ENCODE measurements around the gene DLGAP5.

The DLGAP5 gene, protein sequence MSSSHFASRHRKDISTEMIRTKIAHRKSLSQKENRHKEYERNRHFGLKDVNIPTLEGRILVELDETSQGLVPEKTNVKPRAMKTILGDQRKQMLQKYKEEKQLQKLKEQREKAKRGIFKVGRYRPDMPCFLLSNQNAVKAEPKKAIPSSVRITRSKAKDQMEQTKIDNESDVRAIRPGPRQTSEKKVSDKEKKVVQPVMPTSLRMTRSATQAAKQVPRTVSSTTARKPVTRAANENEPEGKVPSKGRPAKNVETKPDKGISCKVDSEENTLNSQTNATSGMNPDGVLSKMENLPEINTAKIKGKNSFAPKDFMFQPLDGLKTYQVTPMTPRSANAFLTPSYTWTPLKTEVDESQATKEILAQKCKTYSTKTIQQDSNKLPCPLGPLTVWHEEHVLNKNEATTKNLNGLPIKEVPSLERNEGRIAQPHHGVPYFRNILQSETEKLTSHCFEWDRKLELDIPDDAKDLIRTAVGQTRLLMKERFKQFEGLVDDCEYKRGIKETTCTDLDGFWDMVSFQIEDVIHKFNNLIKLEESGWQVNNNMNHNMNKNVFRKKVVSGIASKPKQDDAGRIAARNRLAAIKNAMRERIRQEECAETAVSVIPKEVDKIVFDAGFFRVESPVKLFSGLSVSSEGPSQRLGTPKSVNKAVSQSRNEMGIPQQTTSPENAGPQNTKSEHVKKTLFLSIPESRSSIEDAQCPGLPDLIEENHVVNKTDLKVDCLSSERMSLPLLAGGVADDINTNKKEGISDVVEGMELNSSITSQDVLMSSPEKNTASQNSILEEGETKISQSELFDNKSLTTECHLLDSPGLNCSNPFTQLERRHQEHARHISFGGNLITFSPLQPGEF

DNA sequence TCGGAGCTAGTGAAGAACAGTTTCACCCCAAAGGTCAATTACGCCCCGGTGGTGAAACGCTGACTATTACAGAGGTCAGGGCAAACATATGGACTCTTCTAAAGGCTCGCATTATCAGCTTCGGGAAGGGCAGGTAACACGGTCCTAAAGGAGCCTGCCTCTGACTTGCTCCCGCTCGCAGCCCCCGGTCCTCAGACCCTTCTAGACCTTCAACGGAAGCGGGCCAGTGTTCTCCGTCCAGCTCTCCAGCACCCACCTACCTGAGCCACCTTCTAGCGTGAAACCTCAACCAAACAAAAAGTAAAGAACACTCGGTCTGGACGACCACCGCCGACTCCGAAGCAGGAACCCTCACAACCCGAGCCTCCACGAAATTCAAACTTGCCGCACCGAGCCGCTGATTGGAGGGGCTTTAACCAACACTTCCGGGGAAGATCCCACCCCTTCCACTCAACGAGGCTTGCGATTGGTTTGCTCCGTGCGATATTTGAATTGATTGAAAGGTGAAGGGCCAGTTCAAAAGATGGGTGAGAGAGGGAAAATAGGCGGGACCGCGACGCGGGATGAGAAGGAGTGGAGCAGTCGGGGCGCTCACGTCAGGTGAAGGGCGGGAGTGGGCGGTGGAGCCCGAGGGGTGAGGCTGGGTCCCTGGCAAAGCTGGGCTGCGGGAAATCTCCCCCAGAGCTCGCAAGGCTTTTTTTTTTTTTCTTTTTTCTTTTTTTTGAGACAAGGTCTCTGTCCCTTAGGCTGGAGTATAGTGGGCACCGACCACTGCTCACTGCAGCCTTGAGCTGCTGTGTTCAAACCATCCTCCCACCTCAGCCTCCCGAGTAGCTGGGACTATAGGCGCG, at the start of gene DLGAP5:
DLGAP5 (minus strand) TSS at position 383 of the 851 bp plus-strand sequence. CDS start 2,406 bp downstream, outside the sequence.
- DNase-seq, result peak; percentile 80

DNA sequence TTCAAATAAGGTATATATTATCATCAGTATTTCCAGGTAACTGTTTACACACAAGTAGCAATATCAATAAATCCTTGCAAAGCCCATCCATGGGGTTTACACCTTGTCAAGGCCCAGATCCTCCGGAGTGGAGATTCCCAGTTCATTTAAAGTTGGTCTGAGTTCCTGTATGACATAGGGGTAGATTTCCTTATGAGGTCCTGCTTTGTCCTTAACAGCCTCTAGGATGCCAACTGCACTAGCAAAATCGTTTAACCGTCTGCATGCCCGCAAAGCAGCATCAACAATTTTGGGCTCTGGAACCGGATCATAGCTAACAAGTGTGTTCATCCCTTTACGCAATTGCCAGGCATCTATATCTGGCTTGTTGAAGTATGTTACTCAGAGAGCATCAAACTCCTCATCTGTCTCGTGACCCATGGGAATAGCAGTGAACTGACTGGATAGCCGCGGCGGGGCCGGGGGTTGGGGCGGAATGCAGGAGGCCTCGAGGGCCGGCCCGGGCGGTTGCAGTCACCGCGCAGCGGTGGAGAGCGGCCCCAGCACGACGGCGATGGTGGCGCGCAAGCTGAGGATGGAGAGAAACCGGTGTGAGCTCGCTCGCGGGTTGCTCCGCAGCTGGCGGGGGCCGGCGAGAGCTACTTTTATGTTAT, 49.3 kb upstream of the DLGAP5 start:
- no peak for DNase-seq

DNA sequence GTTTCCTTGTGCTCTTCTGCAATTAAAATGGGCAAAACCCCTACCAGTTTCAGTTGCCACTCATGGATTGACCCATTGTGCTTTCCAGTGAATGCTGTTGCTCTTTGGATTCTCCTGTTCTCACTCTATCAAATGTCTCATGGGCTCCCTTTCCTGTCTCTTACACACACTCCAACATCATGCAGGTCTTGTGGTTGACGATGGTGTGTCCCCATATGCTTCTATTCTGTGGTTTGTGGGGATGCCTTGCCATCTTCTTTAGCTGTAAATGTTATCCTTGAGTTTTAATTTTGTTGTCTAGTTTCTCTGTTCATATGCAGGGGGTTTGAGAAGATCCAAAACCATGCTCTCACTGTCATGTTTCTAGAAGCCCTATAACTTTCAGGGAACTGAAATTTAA, 47.9 kb upstream of the DLGAP5 start:
- DNase-seq, result no peak

DNA sequence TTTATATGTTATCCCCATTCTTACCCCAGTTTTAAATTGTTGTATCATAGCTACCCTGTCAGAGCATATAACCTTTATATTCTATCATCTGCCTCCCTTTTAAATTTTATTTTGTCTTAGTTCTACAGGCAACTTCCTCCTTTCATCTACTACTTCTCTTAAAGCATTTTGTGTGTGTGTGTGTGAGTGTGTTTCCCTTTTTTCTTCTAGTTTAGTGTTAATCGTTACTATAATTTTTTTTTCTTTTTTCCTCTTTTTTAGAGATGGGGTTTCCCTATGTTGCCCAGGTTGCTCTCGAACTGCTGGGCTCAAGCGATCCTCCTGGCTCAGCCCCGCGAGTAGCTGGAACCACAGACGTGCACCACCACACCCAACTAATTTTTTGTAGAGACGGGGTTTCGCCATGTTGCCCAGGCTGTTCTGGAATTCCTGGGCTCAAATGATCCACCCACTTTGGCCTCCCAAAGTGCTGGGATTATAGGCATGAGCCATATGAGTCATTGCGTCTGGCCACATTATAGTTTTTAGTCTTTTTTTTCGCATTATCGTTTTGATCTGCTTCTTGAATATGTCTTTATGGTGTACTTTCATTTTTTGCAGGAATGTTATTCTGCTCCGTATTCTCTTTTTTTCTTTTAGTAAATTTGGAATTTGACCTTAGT, 46.8 kb upstream of the DLGAP5 start:
- DNase-seq, result no peak

DNA sequence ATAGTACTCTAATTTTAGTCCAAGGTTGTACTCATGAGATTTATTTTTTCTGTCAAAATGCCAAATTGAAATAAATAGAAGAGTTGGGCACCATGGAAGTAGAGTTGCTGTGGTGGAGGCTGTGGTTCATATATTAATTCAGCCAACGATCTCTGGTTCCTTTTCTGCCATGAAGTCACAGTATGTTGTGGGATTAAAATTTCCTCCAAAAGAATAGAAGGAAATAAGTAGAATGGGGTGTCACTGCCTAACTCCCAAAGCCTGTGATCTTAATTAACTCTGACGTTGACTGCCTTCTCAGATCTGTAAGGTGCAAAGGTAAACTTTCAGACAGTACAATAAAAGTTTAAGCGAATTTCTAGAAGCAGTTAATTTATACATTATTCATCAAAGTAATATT, 42.2 kb upstream of the DLGAP5 start:
- DNase-seq, result no peak

DNA sequence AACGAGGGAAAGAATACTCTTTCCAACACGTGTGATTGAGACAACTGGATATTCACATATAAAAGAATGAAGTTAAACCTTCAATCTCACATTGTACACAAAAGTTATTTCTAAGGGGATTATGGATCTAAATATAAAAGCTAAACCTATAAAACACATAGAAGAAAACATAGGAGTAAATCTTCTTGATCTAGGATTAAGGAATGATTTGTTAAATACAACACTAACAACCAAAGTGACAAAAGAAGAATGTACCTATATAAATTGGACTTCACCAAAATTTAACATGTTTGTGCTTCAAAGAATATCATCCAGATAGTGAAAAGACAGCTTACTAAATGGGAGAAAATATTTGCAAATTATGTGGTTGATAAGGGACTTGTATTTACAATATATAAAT, 36.9 kb upstream of the DLGAP5 start:
- no peak for DNase-seq

DNA sequence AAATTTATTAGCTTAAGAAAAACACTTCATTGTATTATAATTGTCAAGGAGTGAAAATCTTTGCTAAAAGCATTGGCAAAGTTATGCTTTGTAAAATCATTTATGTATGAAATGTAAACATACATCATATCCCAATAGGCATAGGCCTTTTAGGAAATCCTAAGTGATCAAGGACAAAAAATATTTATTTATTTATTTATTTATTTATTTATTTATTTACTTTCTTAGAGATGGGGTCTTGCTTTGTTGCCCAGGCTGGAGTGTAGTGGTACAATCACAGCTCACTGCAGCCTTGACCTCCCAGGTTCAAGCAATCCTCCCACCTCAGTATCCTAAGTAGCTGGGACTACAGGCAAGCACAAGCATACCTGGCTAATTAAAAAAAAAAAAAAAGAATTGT, 32.0 kb upstream of the DLGAP5 start:
- DNase-seq, result no peak

DNA sequence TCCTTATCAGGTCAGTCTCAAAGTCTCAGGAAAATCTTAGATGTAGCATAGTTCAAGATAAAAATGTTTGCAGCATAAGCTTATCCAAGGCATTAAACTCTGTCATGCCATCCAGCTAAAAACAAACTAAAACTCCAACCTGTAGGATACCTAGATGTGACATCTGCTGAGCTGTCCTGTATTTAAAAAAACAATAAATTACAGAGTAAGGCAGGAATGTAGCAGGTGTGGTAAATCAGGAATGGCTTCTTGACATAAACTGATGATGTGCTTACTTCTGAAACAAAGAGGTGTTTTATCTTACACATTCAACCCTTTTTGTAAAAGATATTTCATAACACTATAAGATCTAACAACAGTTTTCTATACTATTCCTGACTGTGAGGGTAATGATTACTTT, 30.6 kb upstream of the DLGAP5 start:
- DNase-seq, result no peak

DNA sequence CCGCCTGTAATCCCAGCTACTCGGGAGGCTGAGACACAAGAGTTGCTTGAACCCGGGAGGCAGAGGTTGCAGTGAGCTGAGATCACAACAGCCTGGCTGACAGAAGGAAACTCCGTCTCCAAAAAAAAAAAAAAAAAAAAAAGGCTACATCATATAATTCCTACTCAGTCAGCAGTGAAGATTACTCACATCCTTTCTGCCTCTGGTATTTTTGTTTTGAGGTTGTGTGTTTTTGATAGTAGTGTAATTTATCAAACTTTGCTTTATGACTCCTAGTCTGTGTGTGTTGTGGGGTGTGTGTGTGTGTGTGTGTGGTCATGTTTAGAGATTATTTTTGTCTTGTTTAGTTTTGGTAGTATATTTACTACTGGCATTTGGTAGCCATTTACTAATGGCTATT, 29.8 kb upstream of the DLGAP5 start:
- no peak for DNase-seq

DNA sequence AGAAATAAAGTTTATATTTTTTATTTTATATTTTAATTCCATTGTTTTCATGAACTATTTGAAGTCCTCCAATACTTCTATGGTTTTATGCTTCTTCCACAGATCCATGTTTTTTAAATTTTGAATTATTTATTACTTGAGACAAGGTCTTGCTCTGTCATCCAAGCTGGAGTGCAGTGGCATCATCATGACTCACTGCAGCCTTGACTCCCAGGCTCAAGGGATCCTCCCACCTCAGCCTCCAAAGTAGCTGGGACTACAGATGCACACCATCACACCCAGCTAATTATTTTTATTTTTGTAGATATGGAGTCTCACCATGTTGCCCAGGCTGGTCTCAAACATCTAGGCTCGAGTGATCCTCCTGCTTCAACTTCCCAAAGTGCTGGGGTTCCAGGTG, 28.8 kb upstream of the DLGAP5 start:
- DNase-seq, result no peak

DNA sequence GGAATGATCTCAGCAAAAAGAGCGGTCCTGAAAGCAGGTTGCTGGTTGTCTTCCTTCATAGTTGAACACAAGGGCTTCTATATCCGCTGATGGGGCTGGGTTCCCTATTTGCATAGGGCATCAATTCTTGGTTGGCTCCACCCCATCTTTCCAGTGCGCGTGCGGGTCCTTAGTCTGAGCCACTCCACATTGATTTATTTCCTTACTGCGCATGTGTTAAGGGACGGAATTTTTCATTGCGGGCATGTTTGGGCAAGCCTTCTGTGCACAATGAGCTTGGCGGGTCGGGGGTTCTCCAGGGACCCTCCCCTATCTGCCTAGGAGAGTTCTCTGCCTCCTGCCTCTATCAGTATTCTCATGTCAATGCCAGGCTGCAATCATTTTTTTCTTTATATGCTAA, 21.2 kb upstream of the DLGAP5 start:
- DNase-seq, result no peak

DNA sequence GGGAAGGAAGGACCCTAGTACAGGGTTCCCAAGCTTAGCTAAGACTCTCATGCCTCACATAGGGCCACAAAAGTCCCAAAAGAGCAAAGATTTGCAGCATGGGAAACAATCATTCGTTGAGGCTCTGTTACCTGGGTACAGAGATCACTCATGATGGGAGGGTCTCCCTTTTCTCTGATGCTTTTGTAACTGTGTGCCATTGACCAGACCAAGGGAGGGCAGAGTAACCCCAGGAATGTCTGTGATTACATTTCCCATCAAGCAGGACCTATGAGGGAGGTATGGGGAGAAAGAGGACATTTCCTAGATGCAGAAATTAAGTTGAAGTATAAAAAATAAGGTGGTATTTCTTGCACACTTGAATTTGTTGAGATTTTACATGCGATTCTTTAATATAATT, 16.4 kb upstream of the DLGAP5 start:
- no peak for DNase-seq

DNA sequence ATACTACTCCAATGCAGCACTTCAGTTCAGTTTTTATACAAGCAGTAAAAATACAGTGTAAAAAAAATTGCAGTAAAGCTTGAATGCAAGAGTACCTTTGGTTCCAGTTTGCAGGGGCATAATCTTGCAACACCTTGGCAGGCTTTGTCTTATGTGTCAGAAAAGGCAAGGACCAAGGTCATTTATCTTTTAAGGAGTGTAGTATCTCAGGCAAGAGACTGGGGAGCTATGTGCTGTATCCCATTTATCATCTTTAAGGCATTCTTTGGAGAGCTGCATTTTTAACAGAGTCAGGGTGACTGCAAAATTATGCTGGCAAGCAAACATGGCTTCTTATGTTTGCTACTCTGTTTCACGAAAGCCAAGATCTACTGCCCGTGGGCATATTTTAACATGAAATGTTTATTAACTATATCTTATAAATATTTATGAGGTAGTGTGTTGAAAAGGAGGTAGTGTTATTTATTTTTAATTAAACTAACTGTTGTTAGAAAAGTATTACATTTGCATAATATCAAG, 14.8 kb upstream of the DLGAP5 start:
- no peak for DNase-seq

DNA sequence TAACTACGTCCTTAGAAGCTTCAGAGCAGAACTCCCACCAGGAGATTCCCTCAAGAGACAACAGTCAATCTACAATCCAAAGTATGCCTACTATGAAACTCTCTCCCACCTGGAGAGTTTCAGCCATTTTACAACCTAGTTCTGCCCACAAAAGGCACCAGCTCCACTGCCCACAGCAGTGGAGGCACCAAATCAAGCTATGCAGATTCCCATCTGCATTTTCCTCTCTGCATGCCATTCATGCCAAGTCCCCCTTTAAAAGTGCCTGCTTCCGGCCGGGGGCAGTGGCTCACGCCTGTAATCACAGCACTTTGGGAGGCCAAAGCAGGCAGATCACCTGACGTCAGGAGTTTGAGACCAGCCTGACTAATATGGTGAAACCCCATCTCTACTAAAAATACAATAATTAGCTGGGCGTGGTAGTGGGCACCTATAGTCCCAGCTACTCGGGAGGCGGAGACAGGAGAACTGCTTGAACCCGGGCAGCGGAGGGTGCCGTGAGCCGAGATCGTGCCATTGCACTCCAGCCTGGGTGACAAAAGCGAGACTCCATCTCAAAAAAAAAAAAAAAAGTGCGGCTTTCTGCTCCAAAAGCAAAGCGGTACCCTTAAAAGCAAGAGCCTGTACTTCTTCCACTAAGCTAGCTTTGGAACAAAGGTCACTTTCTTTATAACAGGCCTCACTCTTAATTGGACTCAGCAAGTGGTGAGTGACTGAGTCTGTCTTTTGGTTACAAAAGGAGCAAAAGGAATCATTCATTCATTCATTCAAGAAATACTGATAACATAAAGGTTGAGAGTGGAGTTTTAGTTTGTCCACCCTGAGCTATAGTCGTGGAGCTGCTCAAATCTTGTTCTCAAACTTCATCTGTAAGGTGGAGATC, 10.1 kb upstream of the DLGAP5 start:
- DNase-seq, result no peak

DNA sequence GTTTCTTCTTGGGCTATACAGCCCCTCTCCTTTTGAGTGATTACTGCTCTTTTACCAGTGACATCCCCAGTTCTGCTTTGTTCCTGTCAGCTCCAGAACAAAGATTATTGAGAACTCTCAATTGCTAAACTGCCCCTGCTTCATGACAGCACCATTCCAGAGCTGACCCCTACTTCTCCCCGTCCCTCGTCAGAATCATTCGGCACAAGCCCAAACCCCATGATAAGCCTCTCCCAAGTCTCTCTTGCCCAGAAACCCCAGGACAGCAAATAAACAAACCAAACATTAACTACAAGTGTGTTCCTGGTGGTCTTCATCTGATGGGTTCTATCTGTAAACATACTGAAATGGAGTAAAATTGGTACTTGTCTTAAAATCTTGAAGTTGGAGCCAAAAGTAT, 9.3 kb upstream of the DLGAP5 start:
- DNase-seq, result no peak

DNA sequence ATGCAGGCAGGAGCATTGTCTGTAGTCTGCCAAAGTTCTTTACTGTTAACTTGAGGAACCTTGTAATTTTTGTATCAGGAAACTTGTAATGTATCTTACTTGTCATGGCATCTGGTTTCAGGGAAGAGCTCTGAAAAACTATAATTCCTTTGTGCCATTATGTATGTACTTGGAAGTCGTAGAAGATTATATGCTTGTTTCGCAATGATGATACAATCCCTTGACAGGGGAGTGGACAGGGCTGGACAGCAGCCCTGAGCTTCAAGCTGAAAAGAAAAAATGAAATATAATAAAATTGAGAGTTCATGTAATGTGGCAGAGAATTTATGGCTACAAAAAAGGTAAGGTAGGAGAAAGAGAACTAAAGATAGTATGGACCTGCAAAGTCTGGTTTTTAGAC, 7.4 kb upstream of the DLGAP5 start:
- no peak for DNase-seq

DNA sequence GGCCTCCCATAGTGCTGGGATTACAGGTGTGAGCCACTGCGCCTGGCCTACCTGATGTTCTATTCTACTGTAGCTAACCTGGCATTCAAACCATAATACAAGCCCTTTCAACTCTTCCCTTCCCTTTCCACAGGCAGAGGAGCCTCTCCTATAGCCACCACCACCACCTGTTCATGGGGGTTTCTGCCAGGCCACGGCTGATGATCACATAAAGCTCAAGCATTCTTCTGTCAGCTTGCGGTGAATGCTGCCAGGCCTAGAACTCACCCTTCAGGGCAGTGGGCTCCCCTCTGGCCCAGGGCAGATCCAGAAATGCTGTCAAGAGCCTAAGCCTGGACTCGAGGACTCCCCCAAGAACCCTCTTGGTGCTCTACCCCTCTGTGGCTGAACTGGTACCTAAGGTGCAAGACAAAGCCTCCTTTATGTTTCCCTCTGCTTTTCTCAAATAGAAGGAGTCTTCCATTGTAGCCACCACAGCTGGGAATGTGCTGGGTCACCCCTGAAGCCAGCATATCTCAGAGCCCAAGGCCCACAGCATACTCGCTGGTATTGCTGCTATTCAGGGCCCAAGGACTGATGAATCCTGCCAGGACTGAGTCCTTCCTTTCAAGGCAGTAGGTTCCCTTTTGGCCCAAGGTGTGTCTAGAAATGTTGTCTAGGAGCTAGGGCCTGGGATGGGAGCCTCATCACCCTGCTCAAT, 3.4 kb upstream of the DLGAP5 start:
- no peak for DNase-seq

DNA sequence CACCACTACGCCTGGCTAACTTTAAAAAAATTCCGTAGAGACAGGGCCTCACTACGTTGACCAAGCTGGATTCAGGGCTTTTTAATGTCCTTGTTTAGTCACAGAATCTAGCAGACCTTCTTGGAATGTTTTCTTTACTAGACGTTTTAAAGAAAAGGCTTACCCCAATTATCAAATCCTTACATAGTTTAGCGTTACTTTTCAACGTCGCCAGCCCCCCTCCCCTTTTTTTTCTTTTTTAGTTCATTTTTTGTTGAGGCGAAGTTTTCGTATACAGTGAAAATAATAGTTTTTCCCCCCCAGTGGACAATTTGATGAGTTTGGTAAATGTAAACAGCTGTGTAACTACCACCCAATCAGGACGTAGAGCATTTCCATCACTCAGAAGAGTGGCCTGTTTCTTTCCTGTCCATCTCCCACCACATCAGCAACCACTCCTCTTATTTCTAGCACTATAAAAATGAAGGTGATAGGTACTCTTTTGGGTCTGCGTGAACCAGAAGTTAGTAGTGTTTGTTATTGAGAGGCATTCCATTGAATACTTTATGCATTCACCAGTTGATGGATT, 753 bp upstream of the DLGAP5 start:
- no peak for DNase-seq

DNA sequence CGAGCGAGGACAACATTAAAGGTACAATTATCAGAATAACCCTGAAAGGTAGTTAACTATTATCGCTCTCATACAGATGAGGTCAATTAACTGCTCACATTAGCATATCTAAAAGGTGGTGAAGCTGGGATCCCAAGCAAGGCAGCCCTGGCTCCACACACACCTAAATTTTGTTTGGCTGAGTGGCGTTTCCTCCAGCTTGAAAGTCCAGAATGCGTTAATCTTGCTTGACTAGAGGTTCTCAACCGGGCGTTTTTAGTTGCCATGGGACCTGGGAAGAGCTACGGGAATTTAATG, 531 bp downstream of the DLGAP5 start:
- no peak for DNase-seq

DNA sequence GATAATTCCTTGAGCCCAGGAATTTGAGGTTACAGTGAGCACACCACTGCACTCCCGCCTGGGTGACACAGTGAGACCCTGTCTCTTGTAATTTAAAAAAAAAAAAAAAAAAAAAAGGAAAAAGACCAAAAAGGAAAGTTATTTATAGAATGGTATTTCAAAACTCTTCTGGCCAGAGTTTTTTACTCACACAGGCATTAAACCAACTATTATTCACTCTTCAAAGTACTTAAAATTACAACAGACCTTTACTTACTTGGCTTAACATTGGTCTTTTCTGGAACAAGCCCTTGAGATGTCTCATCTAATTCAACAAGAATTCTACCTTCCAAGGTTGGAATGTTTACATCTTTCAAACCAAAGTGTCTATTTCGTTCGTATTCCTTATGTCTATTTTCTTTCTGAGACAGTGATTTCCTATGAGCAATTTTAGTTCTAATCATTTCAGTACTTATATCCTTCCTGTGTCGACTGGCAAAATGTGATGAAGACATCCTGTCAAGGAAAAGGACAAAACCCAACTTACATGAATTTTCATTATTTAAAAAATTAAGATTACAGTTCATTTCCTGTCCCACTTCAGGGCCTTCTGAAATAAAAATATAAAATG, 2.6 kb downstream of the DLGAP5 start:
- DNase-seq, result no peak
